ENCODE results near the gene NDE1. TPM values are rescaled to one million over a fixed set of nuclear protein-coding genes. Genes with fewer than 3 reads are reported as not detected.
"Not testable (repeated sequence)": the region's sequence is repeated elsewhere in the genome, so short reads cannot be mapped to it uniquely, and the experiment has no call there.

NDE1 gene, protein sequence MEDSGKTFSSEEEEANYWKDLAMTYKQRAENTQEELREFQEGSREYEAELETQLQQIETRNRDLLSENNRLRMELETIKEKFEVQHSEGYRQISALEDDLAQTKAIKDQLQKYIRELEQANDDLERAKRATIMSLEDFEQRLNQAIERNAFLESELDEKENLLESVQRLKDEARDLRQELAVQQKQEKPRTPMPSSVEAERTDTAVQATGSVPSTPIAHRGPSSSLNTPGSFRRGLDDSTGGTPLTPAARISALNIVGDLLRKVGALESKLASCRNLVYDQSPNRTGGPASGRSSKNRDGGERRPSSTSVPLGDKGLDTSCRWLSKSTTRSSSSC
- total RNA-seq: 42.9 TPM

DNA sequence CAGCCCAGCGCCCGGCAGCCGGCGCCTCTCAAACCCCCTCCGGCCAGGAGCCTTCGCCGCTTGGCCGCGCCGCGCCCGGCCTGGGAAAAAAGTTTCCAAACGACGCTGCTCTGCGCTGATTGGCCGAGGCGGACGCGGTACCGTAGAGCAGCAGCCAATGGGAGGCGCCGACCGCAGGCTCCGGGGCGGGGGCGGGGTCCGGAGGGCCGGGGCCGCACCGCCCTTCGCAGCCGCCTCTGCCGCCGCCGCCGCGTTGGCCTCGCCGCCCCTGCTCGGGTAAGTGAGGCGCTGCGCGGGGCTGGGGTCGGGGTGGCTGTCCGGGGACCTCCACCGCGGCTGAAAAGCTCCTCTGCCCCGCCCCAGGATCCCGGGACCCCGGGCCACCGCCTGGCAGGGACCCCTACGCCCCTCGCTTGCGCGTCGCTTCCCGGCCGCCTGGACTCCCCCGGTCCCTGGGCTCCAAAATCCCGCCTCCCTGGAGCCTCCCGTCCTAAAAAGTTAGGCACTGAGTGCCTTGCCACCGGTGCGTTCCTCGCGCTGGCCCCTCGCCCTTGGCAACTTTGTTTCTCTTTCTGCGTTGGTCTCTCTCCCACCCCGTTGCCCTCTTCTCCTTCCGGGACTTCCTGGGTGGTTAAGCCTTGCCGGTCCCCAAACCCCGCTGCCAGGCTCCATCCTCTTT lies at the start of gene NDE1:
Gene NDE1 (plus strand): TSS at position 227 of the 679 bp plus-strand sequence. CDS start 14,534 bp downstream, outside the sequence.
- DNase-seq (ENCODE audit: low spot score) (peak; percentile 95), ATAC-seq (peak; percentile 99)
- intact Hi-C loops (cut with DNase I): no loop called here

- ATAC-seq (no peak), DNase-seq (ENCODE audit: low spot score) (no peak)
- intact Hi-C loops (cut with DNase I): no loop called here
Observed at GRCh38 chr16:15601212-15601879, 48.7 kb upstream of the NDE1 start.

DNA sequence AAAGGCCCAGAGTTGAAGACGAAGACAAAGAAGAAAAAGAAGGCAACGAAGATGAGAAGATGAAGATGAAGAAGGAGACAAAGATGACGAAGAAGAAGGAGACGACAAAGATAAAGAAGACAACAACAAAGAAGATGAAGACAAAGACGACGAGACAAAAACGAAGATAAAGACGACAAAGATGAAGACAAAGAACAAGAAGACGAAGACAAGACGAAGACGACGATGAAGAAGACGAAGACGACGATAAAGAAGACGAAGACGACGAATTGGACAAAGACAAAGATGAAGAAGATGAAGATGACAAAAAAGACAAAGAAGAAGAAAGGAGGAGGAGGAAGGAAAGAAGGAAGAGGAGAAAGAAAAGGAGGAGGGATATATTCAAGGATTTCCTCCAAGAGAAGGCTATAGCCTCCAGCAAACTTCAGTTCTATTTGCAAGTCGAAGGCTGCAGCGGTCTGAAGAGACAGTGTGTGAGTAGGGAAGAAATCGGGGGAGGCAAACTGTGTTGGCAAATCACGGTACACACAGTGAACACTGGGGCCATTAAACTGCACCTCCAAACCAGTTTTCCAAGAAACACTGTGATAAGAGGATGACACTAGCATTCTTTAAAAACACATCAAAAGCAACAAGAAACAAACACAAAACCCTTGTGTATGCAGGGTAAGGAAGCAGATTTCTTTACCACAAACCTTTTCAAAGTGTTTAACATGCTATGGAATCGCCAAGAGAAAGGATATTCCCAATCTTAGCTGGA lies 47.6 kb upstream of the NDE1 start:
- no peak for DNase-seq (ENCODE audit: low spot score)
- intact Hi-C loops (cut with DNase I): no loop called here
- no peak for ATAC-seq

DNA sequence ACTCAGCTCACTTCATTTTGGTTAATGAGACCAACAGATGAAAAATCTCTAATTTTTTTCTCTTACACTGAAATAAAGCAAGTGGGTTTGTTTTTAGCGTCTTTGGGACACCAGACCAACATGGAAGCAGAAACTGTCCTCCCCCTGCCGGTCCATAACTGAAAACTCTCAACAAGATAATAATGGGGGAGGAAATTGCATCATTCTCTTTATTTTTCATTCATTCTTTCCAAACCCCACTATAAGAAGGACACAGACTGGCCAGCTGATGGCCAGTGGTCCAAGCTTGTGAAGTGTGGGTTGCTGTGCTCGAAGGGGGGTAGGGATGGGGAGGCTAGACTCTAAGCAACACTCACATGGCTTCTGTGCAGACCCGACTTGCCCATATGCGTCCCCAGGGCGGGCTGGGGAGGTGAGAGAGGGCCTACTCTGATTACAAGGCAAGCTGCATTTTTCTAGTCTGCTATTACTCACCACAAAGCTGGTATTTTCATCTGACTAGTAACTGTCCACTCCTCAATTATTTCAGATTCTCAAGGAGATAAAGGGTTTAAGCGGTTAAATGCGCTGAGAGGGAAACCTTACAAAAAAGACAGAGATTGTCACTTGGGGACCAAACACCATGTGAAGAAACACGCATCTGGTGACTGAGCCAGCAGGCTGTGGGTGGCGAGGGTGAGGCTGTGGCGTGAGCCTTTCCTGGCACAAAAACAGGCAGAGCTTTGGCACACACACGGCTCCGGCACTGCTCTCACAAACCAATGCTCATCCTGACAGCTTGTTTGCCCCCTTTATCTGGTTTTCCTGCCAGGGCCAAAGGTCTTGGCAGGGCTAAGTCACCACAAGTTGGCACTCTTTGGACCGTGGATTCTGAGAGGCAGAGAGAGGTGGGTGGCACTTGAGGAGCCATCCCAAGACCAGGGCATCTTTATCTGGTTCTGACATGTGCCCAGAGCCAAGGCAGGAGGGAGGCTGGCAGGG lies 45.3 kb upstream of the NDE1 start:
- peak; percentile 55 for DNase-seq (ENCODE audit: low spot score)
- intact Hi-C loops (cut with DNase I): no loop called here
- no peak for ATAC-seq

DNA sequence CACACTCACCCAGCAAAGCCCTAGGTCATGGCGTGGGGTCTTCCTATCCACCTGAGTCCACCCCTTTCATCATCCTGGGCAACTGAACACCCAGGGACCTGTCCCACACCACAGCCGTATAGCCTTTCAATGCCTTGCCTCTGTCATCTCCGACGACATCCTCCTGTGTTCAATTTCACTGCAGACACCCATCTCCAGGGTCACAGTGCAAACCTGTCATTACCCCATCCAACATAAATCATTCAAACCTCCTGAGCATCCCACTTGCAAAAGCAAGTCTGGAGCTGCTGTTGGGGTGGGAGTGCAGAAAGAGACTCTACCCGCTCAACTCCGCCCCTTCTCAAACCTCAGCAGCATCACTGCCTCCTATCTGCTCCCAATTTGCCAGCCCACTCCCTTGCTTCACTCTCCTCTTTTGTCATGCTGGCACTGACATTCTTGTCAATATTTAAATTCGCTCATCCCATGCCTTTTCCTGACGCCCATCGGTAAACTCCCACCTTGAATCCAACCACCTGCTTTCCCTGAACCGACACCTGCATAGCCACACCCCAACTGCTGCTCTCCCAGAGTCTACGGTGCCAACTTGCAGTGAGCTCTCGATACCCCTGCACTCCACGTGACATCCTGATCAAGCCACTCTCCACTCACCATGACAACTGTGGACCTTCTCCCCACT lies 44.1 kb upstream of the NDE1 start:
- ATAC-seq: no peak
- DNase-seq (ENCODE audit: low spot score): peak; percentile 26
- intact Hi-C loops (cut with DNase I): no loop called here

- ATAC-seq (no peak), DNase-seq (ENCODE audit: low spot score) (peak; percentile 33)
- intact Hi-C loops (cut with DNase I): no loop called here
Observed at GRCh38 chr16:15606518-15607220, 43.4 kb upstream of the NDE1 start.

GRCh38 chr16:15607221-15607699 lies 42.8 kb upstream of the NDE1 start:
- intact Hi-C loops (cut with DNase I); DNase-seq (ENCODE audit: low spot score); ATAC-seq: not testable (repeated sequence)

DNA sequence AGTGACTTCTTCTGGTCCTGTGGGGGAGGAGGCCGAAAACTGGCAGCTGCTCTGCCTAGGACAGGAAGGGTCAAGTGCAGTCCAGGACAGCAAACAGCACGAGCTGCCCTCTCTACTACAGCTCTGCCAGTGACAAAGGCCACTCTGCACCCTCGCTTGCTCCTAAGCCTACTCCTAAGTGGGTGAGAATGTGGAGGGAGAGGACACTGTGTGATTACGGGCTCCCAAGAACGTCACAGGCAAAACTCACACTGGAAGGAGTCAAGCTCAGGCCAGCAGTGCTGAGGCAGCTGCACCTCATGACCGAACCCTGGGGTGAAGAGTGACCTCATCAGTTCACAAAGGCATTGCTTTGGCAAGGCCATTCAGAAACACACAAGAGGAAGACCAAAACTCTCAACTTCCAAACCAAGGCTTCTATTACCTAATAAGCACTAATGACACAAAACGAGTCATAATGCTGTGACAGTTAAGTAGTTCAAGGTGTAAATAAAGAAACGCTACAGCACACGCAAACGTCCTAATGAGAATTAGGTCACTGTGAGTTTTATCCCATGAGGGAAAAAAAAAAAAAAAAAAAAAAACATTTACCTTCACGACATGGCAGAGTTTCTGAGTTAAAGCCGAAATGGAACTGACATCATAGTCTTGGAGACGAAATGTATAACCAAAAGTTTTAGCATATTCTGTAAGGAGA lies 42.2 kb upstream of the NDE1 start:
- DNase-seq (ENCODE audit: low spot score): no peak
- intact Hi-C loops (cut with DNase I): no loop called here

GRCh38 chr16:15608398-15609285 lies 41.4 kb upstream of the NDE1 start:
- ATAC-seq: no peak
- intact Hi-C loops (cut with DNase I): no loop called here
- no peak for DNase-seq (ENCODE audit: low spot score)

More for the DNA sequence above, 42.2 kb upstream of the NDE1 start:
- peak; percentile 96 for ATAC-seq

DNA sequence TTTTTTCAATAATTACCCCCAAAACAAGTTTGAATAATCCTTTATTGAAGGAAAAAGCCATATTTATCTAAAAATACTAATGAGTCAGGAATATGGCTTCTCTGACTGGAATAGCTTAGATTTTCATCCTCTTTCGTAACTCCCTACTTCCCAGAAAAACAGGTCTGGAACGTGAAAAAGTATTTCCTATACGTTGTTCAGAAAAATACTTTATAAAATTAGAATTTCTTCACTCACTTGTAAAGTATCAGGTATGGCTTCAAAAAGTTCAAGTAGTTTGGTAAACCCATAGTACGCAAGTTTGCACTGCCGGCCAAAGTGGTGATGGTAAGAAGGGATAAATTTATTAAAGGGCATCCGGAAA lies 40.8 kb upstream of the NDE1 start:
- intact Hi-C loops (cut with DNase I): no loop called here
- DNase-seq (ENCODE audit: low spot score) (no peak), ATAC-seq (no peak)

- ATAC-seq (no peak), DNase-seq (ENCODE audit: low spot score) (no peak)
- intact Hi-C loops (cut with DNase I): no loop called here
Observed at GRCh38 chr16:15610369-15610871, 39.6 kb upstream of the NDE1 start.

DNA sequence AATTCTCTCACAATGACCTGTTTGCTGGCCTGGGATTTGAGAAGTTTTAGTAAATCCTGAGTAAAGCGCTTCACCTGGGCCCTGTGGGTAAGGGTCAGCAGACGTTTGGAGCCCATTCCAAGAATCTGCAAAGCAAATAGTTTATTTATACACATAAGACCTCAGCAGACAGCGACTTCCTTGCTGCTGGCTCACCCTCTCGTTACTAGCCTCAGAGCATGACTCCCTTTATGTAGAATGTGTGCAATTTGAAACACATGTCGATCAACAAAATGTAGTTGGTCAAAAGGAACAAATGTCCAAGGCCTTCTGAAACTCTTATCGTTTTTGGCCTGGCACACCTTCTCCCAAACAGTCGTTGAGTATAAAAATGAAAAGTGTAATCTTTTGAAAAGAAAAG lies 38.4 kb upstream of the NDE1 start:
- intact Hi-C loops (cut with DNase I): no loop called here
- no peak for ATAC-seq
- DNase-seq (ENCODE audit: low spot score): no peak

- intact Hi-C loops (cut with DNase I): no loop called here
- DNase-seq (ENCODE audit: low spot score) (no peak), ATAC-seq (no peak)
Observed at GRCh38 chr16:15613676-15614075, 36.4 kb upstream of the NDE1 start.

DNA sequence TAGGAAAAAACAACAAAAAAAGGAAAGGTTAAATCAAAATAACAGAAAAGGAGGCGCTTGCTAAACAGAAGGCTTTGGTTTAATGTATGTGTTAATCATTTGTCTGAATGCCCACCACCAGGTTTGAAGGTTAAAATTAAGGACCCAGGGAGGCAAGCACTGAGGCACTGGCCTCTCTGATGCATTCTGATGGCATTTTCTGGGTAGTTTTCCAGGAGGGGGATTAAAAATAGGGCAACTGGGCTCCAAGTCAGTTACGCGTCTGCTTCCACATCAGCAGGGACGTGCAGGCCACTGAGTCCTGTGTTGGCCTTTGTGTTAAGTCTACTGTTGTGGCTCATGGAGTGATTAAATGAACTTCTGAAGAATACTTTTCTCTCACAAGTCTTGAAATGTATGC lies 34.0 kb upstream of the NDE1 start:
- no peak for ATAC-seq
- intact Hi-C loops (cut with DNase I): no loop called here
- DNase-seq (ENCODE audit: low spot score): no peak

DNA sequence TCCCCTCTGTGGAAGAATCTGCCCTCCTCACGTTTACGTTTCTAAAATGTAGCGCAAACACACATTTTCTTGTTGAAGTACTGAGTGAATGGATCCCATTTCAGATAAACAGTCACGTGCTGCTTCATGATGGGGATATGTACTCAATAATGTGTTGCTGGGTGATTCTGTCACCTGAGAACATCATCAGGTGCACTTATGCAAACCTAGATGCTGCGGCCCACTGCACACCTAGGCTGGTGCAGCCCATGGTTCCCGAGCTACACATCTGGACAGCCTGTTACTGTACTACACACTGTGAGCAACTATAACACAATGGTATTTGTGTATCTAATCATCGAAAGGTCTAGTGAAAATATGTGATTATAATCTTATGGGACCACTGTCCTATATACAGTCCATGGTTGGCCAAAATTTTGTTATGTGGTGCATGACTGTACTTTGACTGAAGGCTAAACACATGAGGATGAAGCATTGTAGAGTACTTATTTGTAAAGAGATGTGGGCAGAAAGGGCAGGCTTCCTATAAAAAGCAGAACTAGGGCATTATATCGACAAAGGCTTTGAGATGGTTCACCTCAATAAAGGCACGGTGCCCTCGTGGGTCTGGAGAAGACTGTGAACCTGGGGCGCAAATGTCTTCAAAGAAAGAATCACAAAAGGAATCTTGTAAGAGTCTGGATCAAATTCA lies 33.4 kb upstream of the NDE1 start:
- DNase-seq (ENCODE audit: low spot score): no peak
- ATAC-seq: no peak
- intact Hi-C loops (cut with DNase I): no loop called here

Data from sciatic nerve (tissue), 2 donors.